Epithelial cell of esophagus (primary cell): Measurements from ENCODE around the gene LRRD1.

Experiments used
- DNase-seq: peaks from one replicate; pipeline ENCODE4 v3.0.0; 2010; ENCODE audit warnings: low read depth
- H3K4me3 ChIP-seq: 2 replicates; pipeline ENCODE4 v1.5.1; 2011; ENCODE audit warnings: mild to moderate bottlenecking, low read length, control low read depth
- CTCF ChIP-seq: IDR thresholded peaks from 2 replicates; pipeline ENCODE4 v1.5.1; 2011; ENCODE audit warnings: low read depth, mild to moderate bottlenecking, low read length, control low read depth, inconsistent platforms; ENCODE audit not compliant: insufficient read depth; ENCODE audit errors: missing control alignments

LRRD1 gene

DNA sequence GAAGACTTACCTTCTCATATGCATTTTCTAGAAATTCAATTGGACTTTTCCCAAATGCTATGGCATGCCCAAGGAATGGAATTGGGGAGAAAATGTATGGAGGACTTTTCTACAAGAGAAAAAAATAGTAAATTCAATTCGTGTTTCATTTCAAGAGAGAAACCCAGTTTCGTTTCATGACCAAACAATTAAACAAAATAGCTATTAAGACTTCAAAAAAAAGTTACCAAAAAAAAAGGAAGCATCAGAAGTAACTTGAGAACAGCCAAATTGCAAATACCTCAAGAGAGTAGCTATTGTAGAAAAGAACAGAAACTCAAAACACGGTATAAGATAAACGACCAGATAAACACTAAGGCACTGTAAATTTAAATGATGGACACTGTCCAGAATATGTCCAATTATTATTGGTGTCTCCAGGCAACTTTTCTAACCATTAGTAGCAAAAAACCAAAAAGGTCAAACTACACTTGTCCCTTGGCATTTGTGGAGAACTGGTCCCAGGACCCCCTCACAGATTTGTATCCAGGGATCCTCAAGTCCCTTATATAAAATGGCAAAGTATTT, 47.1 kb downstream of the LRRD1 start:
- no peak for TF ChIP-seq CTCF
- H3K4me3 ChIP-seq: peak overlapping the region; percentile 4
- DNase-seq: no peak

DNA sequence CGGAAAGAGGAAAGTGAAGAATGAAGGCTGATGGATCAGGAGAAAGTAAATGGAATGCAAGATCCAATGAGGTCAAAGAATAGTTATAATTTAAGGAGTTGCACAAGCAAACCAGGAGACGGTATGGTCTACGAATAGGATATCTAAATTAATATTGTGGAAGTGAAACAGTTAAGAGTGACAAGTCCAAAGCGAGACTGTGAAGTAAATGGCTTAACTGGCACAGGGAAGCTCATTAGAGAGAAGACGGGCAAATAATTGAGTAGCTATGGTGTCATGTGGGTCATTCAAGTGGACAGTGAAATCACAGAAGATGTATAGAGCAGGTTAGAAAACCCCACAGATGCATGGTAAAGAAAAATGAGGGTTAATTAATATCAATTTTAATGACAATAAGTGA, 47.8 kb downstream of the LRRD1 start:
- H3K4me3 ChIP-seq: no peak overlapping the region
- no peak for DNase-seq
- no peak for TF ChIP-seq CTCF

DNA sequence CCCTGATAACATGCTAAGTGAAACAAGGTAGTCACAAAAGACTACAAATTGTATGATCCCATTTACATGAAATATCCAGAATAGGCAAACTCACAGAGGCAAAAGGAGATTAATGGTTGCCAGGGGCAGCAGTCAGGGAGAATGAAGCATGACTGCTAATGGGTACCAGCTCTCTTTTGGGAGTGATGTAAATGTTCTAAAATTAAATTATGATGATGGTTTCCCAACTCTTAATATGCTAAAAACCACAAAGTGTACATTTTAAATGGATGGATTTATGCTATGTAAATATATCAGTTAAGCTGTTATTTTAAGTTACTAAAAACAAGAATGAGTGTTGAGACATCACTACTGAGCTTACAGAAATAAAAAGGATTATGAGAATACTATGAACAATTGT, 57.3 kb downstream of the LRRD1 start:
- TF ChIP-seq CTCF: no peak
- H3K4me3 ChIP-seq: no peak overlapping the region
- no peak for DNase-seq

DNA sequence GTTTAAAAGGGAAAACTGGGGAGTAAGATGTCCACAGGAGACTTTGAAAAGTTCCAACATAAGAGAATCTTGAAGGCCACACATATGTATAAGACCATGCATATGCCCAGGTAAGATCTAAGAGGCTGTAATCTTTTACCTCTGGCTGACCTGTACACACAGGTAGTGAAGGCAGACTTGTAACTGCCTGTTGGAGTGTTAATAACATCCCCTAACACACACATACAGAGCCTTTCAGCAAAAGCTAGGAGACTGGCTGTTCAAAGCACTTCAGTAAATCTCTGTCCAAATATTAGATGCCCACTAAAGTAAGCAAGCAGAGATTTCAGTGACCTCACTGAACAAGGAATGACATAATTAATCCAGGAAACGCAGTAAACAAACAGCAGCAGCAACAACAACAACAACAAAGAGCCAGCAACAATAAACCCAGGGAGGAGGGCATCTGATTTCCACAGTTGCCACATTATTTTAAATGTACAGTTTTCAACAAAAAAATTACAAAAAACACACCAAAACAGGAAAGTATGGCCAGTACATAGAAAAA, 59.7 kb downstream of the LRRD1 start:
- DNase-seq: no peak
- TF ChIP-seq CTCF: no peak
- H3K4me3 ChIP-seq: no peak overlapping the region

DNA sequence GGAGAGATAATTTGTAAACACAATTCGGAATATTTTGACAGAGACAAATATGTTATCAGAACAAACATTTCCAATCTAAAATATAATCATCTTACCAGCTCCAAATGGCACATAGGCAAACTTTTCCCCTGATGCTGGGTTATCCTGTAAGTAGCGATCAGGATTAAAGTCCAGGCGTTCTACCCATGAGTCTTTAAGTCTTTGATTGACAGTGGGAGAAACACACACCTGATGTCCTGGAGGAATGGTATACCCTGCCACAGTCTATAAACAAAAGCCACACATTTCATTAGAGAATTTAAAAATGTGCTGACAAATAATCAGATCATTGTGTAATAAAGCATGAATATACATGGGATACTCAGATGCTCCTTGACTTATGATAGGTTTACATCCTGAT, 62.0 kb downstream of the LRRD1 start:
- no peak overlapping the region for H3K4me3 ChIP-seq
- DNase-seq: no peak
- no peak for TF ChIP-seq CTCF

DNA sequence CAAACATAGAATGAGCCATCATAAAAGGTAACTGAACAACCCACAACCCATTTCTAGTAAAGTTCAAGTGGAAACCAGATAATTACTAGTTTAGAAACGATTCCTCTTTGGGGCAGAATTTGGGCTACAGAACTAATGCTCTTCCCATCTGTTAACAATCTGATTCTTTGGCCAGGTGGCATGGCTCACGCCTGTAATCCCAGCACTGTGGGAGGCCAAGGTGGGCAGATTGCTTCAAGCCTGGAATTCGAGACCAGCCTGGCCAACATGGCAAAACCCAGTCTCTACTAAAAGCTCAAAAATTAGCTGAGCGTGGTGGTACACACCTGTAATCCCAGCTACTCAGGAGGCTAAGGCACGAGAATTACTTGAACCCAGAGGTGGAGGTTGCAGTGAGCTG, 63.1 kb downstream of the LRRD1 start:
- H3K4me3 ChIP-seq: no peak overlapping the region
- no peak for DNase-seq
- TF ChIP-seq CTCF: no peak

DNA sequence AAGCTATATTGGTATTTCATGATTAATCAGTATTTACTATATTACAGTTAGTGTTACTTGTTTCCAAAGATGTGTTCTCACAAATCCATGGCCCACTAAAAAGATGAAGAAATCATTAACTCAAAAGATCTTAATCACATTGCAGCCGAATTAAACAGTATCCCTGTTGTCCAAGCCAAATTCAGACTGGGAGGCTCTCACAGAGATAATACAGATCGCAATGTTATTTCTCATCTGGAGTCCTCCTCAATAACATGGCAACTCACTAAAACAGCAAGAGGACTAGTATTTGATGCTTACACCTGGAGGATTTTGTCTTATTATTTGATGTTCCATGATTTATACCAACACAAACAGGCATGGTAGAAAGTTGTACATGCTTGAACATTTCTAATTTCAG, 68.1 kb downstream of the LRRD1 start:
- no peak overlapping the region for H3K4me3 ChIP-seq
- no peak for TF ChIP-seq CTCF
- DNase-seq: no peak
